HL-60/S4 treated with phorbol 12-myristate 13-acetate at 8.2 ng/mL for 4 days and 3 days (cell line): ENCODE measurements around the gene SLC25A14.
"Not testable (repeated sequence)": the region's sequence is repeated elsewhere in the genome, so short reads cannot be mapped to it uniquely, and the experiment has no call there.

Experiments used
- in situ Hi-C: fragments of 300-500 bp; cut with MboI; formaldehyde crosslinking; loops from 2 replicates; pipeline ENCODE4 v1.15.0; 2022; ENCODE audit warnings: low sequenced_read_pairs

Gene SLC25A14

DNA sequence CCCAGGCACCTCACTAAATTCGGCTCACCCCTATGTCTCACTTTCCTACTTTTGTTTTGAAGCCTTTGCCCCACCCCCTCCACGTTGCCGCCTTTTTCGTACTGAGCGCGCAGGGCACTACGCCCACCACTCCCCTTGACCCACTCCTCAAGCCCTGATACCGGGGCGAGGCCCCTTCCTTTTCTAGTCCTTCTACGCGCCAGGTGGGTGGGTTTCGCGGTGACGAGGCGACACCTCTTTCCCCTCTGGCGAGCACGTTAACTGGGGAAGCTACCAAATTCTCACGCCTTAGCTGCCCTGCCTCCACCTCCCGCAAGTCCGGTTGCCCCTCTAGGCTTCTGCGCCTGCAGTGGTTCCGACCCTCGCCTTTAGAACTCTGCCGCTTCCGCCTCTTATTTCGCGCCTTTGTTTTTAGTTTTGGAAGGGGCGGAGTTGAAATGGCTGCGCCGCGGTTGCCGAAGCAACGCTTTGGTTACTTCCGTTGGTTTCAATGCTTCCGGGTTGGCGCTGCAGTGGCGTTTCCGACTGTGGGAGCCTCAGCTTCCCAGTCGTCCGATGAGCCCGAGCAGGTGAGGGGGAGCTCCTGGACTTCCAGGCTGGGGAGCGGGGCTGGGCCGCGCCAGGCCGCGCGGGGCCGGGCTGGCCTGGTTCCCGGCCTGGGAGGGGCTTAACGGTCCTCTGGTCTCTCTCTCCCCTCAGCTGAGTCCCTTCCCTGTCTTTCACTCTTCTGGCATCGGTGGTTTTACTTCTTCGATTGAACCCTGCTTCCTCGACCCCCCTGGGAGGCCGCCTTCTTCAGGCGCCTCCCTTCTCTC, at the start of gene SLC25A14:
Gene SLC25A14, plus strand, starts transcription at position 512 of the 815 bp plus-strand sequence. CDS start 360 bp downstream, outside the sequence.
- in situ Hi-C loops, result no loop called here

DNA sequence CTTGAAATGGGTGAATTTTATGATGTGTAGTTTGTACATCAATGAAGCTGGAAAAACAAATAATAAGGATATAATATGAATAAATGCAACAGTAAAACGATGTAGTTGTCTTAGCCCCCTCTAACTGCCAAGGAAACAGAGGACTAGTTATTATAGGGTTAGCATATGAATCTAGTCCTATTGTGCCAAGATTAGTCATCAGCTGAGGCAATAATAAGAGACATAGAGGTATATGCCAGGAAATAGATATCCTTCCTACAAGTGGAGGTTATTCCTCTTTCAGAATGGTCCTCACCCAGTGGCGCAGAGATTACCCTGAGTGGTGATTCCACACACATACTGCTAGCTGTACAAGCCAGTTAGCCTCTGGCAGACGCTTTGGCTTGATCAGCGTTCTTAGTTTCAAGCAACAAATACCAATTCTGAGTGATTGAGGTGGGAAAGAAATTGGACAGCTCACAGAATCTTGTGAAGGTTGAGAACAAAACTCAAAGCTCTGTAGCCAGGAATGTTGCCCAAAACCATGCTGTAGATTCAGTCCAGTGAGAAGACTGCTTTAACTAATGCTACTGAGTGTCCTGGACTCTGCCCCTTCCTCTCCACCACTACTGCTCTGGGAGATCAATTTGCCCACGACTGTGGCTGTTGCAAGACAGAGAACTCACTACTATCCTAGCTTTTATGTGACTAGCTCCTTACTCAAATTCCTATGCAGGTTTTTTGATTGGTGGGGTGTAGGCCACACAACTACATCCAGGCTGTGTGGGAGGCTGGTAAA, 44.0 kb upstream of the SLC25A14 start:
- in situ Hi-C loops, result no loop called here

- in situ Hi-C loops, result no loop called here
Measured at GRCh38 chrX:130296297-130296678, 43.4 kb upstream of the SLC25A14 start.

DNA sequence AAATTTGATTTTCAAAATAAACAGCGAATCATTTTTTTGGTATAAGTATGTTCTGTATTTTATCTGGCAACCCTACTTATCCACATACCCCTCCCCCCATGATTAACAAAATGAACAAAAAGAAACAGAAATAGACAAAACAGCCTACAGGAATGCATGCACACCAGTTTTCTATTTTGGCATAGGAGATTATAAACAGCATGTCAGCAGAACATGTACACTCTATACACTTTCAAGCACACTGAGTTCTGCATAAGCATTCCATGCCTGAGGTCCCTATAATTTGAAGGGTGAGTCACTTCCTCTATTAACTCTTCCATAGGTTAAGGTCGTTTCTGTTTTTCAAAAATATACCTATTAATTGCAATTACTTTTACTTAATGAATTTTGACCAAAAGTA, 43.0 kb upstream of the SLC25A14 start:
- in situ Hi-C loops, result no loop called here

- in situ Hi-C loops, result no loop called here
Measured at GRCh38 chrX:130299279-130300009, 40.3 kb upstream of the SLC25A14 start.

- in situ Hi-C loops, result no loop called here
Measured at GRCh38 chrX:130300010-130300282, 39.8 kb upstream of the SLC25A14 start.

- in situ Hi-C loops, result no loop called here
Measured at GRCh38 chrX:130301405-130301804, 38.3 kb upstream of the SLC25A14 start.

DNA sequence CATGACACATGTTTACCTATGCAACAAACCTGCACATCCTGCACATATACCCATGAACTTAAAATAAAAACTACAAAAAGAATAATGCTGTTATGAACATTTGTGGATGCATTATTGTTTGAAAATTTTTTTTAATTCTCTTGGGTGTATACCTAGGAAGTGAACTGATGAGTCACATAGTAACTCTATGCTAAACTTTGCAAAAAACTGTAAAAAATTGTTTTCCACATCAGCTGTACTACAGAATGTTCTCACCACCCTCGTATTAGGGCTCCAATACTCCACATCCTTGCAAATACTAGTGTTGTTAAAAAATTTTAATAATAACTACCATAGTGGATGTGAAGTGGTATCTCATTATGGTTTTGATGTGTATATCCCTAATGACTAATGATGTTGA, 37.7 kb upstream of the SLC25A14 start:
- in situ Hi-C loops, result no loop called here

GRCh38 chrX:130304587-130305368, 34.9 kb upstream of the SLC25A14 start:
- in situ Hi-C loops, result no loop called here

DNA sequence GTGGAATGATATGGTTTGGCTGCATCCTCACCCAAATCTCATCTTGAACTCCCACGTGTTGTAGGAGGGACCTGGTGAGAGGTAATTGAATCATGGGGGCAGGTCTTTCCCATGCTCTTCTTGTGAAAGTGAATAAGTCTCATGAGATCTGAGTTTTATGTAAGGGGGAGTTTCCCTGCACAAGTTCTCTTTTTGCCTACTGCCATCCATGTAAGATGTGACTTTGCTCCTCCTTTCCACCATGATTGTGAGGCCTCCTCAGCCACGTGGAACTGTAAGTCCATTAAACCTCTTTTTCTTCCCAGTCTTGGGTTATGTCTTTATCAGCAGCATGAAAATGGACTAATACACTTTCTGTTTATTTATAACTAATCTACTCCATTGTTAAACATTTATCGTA, 19.8 kb upstream of the SLC25A14 start:
- in situ Hi-C loops, result not testable (repeated sequence)

GRCh38 chrX:130321550-130321949, 18.2 kb upstream of the SLC25A14 start:
- in situ Hi-C loops, result no loop called here

DNA sequence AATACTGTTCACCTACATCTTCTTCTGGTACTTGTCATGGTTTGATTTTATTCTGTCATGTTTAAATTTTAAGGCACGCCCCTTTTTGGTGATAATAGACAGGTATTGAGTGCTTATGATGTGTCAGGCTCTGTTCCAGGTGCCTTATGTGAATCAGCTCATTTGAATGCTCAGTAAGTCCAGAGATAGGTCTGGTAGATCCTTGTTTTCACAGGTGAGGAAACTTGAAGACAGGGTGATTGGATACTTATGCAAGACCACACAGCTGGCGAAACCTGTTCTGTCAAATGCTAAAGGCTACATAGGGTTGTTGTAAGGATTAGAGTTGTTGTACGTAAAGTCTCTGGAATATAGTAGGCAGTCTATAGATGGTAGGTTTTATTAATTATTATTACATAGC, 9.6 kb upstream of the SLC25A14 start:
- in situ Hi-C loops, result no loop called here

GRCh38 chrX:130330706-130331105, 9.0 kb upstream of the SLC25A14 start:
- in situ Hi-C loops, result no loop called here

DNA sequence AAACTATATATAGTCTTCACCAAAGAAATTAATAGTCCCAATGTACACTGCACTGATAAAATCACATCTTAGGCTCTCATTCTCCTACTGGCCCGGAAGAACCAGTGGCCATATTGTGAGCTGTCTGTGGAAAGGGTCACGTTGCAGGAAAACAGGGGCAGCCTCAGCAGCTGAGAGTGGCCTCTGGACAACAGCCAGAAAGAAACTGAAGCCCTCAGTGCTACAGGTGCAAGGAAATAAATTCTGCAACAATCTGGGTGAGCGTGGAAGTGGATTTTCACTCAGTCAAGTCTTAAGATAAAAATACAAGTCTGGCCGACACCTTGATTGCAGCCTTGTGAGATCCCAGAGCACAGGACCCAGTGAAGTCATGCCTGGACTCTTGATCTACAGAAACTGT, 3.2 kb upstream of the SLC25A14 start:
- in situ Hi-C loops, result no loop called here

GRCh38 chrX:130338869-130339268, 850 bp upstream of the SLC25A14 start:
- in situ Hi-C loops, result not testable (repeated sequence)

GRCh38 chrX:130340271-130340670, 552 bp downstream of the SLC25A14 start:
- in situ Hi-C loops, result no loop called here

- in situ Hi-C loops, result no loop called here
Measured at GRCh38 chrX:130343411-130343810, 3.7 kb downstream of the SLC25A14 start.

GRCh38 chrX:130347321-130347720, 7.6 kb downstream of the SLC25A14 start:
- in situ Hi-C loops, result no loop called here

GRCh38 chrX:130351567-130351966, 11.8 kb downstream of the SLC25A14 start:
- in situ Hi-C loops, result no loop called here

GRCh38 chrX:130352050-130352449, 12.3 kb downstream of the SLC25A14 start:
- in situ Hi-C loops, result not testable (repeated sequence)

DNA sequence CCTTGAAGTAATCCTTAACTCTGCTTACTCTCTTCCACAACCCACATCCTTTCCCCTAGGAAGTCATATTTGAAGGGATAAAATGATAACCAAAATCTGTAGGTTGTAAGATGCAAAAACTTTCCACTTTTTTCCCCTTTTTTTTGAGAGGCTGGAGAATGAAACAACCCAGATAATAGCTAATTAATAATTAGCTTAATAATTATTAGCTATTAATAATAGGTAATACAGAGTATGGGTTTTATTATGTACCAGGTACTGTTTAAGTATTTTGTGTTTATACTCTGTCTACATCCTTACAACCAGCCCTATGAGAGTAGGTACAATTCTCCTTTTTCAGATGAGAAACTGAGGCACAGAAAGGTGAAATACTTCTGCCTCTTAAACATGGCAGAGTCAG, 36.4 kb downstream of the SLC25A14 start:
- in situ Hi-C loops, result no loop called here
